PC-9 (cell line): ENCODE results near the gene EP400. TPM values are rescaled to one million over a fixed set of nuclear protein-coding genes. Genes with fewer than 3 reads are reported as not detected.

ENCODE experiments used
- Bru-seq: library from RNA; stranded (reverse); fragments of 400-500 nt; gene quantifications from one replicate; lab custom pipeline; 2021; lab: Mats Ljungman, UMichigan
- BruChase-seq, 2 experiments: library from RNA; stranded (reverse); fragments of 400-500 nt; gene quantifications; one replicate each; lab custom pipeline; 2021; lab: Mats Ljungman, UMichigan
- BruUV-seq: library from RNA; stranded (reverse); fragments of 400-500 nt; replicated peaks from 2 replicates; lab custom pipeline; 2021; lab: Mats Ljungman, UMichigan
- CTCF ChIA-PET: fragments of 300-600 bp; sonication (Branson Sonifier 250); formaldehyde crosslinking; loops from one replicate; lab custom pipeline; 2022; ENCODE audit warnings: antibody characterized with exemption; lab: Charles Lee
- POLR2A ChIA-PET: fragments of 300-600 bp; sonication (Branson Sonifier 250); formaldehyde crosslinking; loops from one replicate; lab custom pipeline; 2022; ENCODE audit warnings: antibody characterized with exemption; ENCODE audit not compliant: unreplicated experiment; lab: Charles Lee
- DNase-seq, 2 experiments: peaks; one replicate each; pipeline versions ENCODE4 v3.0.0 to v3.0.0-alpha.2; 2015 to 2022; ENCODE audit warnings: mixed read lengths in 1 of 2
- H2AFZ ChIP-seq: fragments of 200-600 bp; sonication (generic); 2 replicates; pipeline ENCODE4 v1.8.1; 2017; ENCODE audit warnings: antibody characterized with exemption
- H3F3A ChIP-seq: fragments of 200-600 bp; sonication (generic); 2 replicates; pipeline ENCODE4 v1.8.1; 2017; ENCODE audit warnings: antibody characterized with exemption, mild to moderate bottlenecking, low read depth; ENCODE audit not compliant: insufficient read depth
- H3K27ac ChIP-seq: fragments of 200-600 bp; sonication (generic); 2 replicates; pipeline ENCODE4 v1.6.1; 2016; ENCODE audit warnings: mixed run types
- H3K27me3 ChIP-seq: fragments of 200-600 bp; sonication (generic); 2 replicates; pipeline ENCODE4 v1.6.1; 2016; ENCODE audit warnings: low read depth, mixed run types; ENCODE audit not compliant: insufficient read depth
- H3K36me3 ChIP-seq: fragments of 200-600 bp; sonication (generic); 2 replicates; pipeline ENCODE4 v1.6.1; 2016; ENCODE audit warnings: low read depth, mixed run types
- H3K4me1 ChIP-seq: fragments of 200-600 bp; sonication (generic); replicated peaks from 2 replicates; pipeline ENCODE4 v1.6.1; 2016; ENCODE audit warnings: mixed run types; ENCODE audit not compliant: insufficient read depth
- H3K4me2 ChIP-seq: fragments of 200-600 bp; sonication (generic); 2 replicates; pipeline ENCODE4 v1.6.1; 2017; ENCODE audit warnings: mixed run types
- H3K4me3 ChIP-seq: fragments of 200-600 bp; sonication (generic); 2 replicates; pipeline ENCODE4 v1.6.1; 2016; ENCODE audit warnings: mixed run types
- H3K79me2 ChIP-seq: fragments of 200-600 bp; sonication (generic); 2 replicates; pipeline ENCODE4 v1.6.1; 2017; ENCODE audit warnings: low read depth, mixed run types
- H3K9me2 ChIP-seq: fragments of 200-600 bp; sonication (generic); 2 replicates; pipeline ENCODE4 v1.8.1; 2017; ENCODE audit warnings: mild to moderate bottlenecking; ENCODE audit not compliant: insufficient read depth
- H3K9me3 ChIP-seq: fragments of 200-600 bp; sonication (generic); 2 replicates; pipeline ENCODE4 v1.8.1; 2016; ENCODE audit warnings: low read depth; ENCODE audit not compliant: insufficient read depth
- H4K20me1 ChIP-seq: fragments of 200-600 bp; sonication (generic); 2 replicates; pipeline ENCODE4 v1.8.1; 2017; ENCODE audit not compliant: insufficient read depth
- EZH2 ChIP-seq: fragments of 200-600 bp; sonication (generic); IDR thresholded peaks from 2 replicates; pipeline ENCODE4 v1.8.0; 2017; ENCODE audit warnings: antibody characterized with exemption, low read depth
- intact Hi-C: fragments of 100-400 bp; cut with micrococcal nuclease; formaldehyde crosslinking; loops from one replicate; pipeline ENCODE4 v1.10.0; 2022; ENCODE audit not compliant: unreplicated experiment
- long read RNA-seq: library from polyadenylated mRNA; stranded (forward); transcript quantifications from one replicate; pipeline ENCODE4 v2.0.0, GENCODE V29; 2022
- total RNA-seq: library from RNA; stranded (reverse); gene quantifications from 2 replicates; pipeline ENCODE4 v1.2.3, GENCODE V29; 2021
- TF ChIP-seq, protein P1 (sequence below): fragments of 200-600 bp; sonication (generic); conservative IDR thresholded peaks from 2 replicates; pipeline ENCODE4 v1.6.1; 2017; ENCODE audit warnings: mixed run types, antibody characterized with exemption, mild to moderate bottlenecking, moderate library complexity

The EP400 gene, protein sequence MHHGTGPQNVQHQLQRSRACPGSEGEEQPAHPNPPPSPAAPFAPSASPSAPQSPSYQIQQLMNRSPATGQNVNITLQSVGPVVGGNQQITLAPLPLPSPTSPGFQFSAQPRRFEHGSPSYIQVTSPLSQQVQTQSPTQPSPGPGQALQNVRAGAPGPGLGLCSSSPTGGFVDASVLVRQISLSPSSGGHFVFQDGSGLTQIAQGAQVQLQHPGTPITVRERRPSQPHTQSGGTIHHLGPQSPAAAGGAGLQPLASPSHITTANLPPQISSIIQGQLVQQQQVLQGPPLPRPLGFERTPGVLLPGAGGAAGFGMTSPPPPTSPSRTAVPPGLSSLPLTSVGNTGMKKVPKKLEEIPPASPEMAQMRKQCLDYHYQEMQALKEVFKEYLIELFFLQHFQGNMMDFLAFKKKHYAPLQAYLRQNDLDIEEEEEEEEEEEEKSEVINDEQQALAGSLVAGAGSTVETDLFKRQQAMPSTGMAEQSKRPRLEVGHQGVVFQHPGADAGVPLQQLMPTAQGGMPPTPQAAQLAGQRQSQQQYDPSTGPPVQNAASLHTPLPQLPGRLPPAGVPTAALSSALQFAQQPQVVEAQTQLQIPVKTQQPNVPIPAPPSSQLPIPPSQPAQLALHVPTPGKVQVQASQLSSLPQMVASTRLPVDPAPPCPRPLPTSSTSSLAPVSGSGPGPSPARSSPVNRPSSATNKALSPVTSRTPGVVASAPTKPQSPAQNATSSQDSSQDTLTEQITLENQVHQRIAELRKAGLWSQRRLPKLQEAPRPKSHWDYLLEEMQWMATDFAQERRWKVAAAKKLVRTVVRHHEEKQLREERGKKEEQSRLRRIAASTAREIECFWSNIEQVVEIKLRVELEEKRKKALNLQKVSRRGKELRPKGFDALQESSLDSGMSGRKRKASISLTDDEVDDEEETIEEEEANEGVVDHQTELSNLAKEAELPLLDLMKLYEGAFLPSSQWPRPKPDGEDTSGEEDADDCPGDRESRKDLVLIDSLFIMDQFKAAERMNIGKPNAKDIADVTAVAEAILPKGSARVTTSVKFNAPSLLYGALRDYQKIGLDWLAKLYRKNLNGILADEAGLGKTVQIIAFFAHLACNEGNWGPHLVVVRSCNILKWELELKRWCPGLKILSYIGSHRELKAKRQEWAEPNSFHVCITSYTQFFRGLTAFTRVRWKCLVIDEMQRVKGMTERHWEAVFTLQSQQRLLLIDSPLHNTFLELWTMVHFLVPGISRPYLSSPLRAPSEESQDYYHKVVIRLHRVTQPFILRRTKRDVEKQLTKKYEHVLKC (N-terminal part only)
- 45.0 and 50.3 TPM in 2 replicates for total RNA-seq
- Bru-seq, nascent RNA: percentile 78 among the genes with signal in this experiment
- percentile 82 among the genes with signal in this experiment for BruChase-seq, experiment 1, labeled RNA remaining after a 2-hour chase
- percentile 86 among the genes with signal in this experiment for BruChase-seq, experiment 2, labeled RNA remaining after a 6-hour chase
- long read RNA-seq, partial matches to known transcripts: 6 of 12 reads
- long read RNA-seq, other reads (novel, unspliced or antisense): 6 of 12 reads

DNA sequence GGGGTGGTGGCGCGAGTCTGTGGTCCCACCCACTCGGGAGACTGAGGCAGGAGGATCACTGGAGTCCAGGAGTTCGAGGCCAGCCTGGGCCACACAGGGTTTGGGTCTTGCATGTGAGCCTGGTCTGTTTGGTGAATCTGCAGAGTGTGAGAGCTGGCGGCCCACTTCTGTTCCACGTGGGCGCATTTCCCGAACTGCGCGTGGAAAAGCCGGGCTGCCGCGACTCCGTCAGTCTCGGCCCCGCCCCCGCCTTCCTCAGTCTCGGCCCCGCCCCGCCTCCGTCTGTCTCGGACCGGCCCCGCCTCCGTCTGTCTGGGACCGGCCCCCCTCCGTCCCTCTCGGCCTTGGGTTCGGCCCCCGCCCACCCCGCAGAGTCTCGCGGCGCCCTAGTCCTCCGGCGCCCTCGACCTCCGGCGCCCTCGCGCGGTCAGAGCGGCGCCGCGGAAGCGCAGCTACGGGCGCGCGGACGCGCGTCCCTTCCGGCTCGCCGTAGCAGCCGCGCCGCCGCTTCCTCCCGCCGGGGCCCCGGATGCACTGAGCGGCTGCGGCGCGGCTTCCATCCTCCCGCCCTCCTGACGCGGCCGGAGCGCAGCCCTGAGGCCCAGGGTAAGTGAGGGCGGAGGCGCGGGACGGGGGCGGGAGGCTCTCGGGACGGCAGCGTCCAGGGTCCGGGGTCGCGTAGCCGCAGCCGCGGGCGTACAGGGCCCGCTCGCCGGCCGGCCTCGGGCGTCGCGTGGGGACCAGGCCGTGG is at the start of gene EP400:
TSS of gene EP400 (plus strand) at position 512 of the 751 bp plus-strand sequence. CDS start 10,678 bp downstream, outside the sequence.
- Histone ChIP-seq H4K20me1 (peaks cover 30% of the 10 kb centered on the region), H3K27me3 (no peaks in the 10 kb centered on the region), H3K79me2 (peaks cover 45% of the 10 kb centered on the region), H3F3A (peaks cover 26% of the 10 kb centered on the region), H3K9me3 (no peaks in the 10 kb centered on the region), H3K9me2 (no peaks in the 10 kb centered on the region), H2AFZ (peak within 1 kb of the TSS; percentile 83), H3K4me1 (peaks cover 7% of the 10 kb centered on the region; the same call in 1 of the 2 replicates), H3K27ac (0 out of 2 replicates have a peak within 1 kb of the TSS, but pooled peaks have one; percentile 15), H3K36me3 (0 out of 2 replicates have a peak, but pooled peaks cover 4% of the 10 kb centered on the region), H3K4me3 (peak within 1 kb of the TSS; percentile 94), H3K4me2 (peak within 1 kb of the TSS; percentile 79)
- peak; percentile 81 to 92 for DNase-seq
- intact Hi-C loops: loop anchor here (1.0 to 2.0 kb wide), 4 partner anchors 21 to 98 kb away; partner anchors contain the start of gene PUS1
- no TSS peak for BruUV-seq
- CTCF ChIA-PET: no interaction called here
- POLR2A ChIA-PET: no interaction called here
- TF ChIP-seq EZH2: no peak
- TF ChIP-seq, protein P1, sequence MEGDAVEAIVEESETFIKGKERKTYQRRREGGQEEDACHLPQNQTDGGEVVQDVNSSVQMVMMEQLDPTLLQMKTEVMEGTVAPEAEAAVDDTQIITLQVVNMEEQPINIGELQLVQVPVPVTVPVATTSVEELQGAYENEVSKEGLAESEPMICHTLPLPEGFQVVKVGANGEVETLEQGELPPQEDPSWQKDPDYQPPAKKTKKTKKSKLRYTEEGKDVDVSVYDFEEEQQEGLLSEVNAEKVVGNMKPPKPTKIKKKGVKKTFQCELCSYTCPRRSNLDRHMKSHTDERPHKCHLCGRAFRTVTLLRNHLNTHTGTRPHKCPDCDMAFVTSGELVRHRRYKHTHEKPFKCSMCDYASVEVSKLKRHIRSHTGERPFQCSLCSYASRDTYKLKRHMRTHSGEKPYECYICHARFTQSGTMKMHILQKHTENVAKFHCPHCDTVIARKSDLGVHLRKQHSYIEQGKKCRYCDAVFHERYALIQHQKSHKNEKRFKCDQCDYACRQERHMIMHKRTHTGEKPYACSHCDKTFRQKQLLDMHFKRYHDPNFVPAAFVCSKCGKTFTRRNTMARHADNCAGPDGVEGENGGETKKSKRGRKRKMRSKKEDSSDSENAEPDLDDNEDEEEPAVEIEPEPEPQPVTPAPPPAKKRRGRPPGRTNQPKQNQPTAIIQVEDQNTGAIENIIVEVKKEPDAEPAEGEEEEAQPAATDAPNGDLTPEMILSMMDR: no peak; the same call in 1 of the 2 replicates

DNA sequence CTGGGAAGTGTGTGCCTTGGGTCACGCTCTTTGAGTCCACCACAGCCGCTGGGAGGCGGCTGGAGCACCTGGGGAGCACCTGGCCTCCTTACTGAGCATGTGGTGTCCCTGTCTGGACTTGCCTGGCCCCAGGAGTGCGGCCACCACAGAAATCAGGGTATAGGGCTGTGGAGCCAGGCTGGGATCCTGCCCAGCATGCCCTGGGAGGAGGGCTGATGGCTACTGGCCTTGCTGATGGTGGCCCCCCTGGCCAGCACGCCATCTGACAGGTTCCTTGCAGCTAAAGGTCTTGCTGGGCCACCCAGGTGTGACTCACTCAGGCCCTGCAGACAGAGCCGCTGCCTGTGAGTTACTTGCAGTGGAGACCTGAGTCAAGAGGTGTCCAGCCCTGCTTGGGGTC is 49.3 kb upstream of the EP400 start:
- peak overlapping the region; percentile 5 for H3K4me2 ChIP-seq
- H2AFZ ChIP-seq: no peak overlapping the region
- no TSS peak for BruUV-seq
- peaks cover 4% of the 10 kb centered on the region; the same call in 1 of the 2 replicates for H3K36me3 ChIP-seq
- no peak overlapping the region for H3K4me3 ChIP-seq
- no peak overlapping the region for H3K27ac ChIP-seq
- peaks cover 39% of the 10 kb centered on the region for H4K20me1 ChIP-seq
- peaks cover 30% of the 10 kb centered on the region for H3K79me2 ChIP-seq
- TF ChIP-seq, protein P1: no peak
- no peak for TF ChIP-seq EZH2
- H3K9me3 ChIP-seq: no peaks in the 10 kb centered on the region
- intact Hi-C loops: loop anchor here (1.0 kb wide), 1 partner anchor 40 kb away; no protein-coding TSS in a partner anchor
- POLR2A ChIA-PET: no interaction called here
- no peaks in the 10 kb centered on the region for H3K27me3 ChIP-seq
- CTCF ChIA-PET: interaction anchor here (0.5 kb wide), 1 partner anchor 66 kb away, joined by 3 read pairs; no protein-coding TSS in a partner anchor
- peaks cover 11% of the 10 kb centered on the region; the same call in 1 of the 2 replicates for H3F3A ChIP-seq
- H3K4me1 ChIP-seq: peaks cover 15% of the 10 kb centered on the region
- peak; percentile 53 to 81 for DNase-seq
- no peaks in the 10 kb centered on the region for H3K9me2 ChIP-seq
